ENCODE results near the gene SPAG8.

Gene SPAG8

DNA sequence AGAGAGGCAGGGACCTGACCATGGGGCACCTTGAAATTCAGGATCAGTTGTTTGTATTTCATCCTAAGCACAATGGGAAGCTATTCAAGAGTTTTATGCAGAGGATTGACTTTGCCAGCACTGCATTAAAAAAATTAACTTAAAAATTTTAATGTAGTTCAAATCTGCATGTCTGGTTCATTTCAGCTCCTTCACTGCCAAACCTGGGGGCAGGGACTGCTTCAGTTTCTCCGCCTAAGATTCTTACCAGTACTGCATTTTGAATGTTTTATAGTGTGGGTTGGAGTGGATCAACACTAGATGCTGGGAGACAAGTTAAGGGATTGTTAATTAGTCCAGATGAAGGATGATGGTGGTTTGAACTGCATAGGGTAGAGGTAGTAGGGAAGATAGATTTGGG lies 42.3 kb downstream of the SPAG8 start:
- DNase-seq: no peak

DNA sequence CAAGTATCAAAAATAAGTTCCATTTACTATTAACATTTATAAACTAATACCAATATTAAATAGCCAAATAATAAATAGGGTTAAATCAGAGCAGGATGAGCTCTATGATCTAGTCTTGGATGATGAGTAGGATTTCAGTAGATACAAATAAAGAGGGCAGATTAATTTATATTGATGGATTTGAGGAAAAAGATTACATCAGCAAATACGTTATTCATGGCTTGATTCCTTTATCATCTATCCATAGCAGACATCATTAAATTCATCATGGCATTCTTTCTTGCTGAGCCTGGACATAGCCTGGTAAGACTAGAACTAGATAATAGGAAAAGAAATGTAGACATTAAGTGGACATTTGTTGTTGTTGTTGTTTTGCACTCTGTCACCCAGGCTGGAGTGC lies 44.6 kb downstream of the SPAG8 start:
- no peak for DNase-seq

DNA sequence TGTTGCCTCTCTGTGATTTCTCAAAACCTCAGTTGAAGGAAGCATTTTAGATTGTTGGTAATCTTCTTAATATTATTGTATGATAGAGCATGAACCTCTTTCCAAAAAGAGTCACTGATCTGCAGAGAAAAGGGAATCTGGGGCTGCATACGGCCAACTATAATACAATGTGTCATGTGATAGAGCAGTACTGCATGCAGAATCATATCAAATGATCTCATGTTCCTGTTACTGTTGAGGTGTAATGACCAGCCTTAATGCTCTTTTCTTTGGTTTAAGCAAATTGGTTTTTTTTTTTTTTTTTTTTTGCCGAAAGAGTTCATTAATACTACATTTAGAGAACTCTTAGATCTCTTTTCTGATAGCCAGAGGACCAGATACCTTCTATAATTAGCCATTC lies 45.1 kb downstream of the SPAG8 start:
- DNase-seq: no peak

DNA sequence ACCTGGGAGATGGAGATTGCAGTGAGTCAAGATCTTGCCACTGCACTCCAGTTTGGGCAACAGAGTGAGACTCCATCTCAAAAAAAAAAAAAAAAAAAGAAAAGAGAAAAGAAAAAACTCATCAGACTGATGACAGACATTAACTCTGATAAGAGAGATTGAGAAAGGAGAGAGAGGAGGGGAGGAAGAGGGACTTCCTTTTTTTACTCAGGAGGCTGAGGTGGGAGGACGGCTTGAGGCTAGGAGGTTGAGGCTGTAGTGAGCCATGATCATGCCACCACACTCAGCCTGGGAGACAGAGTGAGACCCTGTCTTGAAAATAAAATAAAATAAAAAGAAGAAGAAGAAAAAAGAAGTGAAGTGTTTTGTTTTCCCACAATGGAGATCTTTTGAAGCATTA lies 48.3 kb downstream of the SPAG8 start:
- no peak for DNase-seq

DNA sequence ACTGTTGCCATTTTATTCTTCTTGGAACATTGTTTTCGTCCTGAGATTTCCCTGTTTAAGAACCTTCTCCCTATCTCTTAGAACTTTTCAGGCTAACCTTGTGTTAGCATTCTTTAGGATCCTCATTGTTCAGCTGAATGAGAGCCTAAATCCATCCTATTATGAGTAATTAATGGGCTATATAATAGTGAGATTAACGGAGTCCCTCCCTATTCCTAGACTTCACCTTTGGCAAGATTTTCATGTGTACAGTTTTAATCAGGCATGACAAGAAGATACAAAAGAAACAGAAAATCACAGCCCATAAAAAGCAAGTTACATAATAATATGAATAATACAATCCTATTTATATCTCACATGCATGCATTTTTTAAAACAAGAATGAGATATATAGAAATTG lies 48.9 kb downstream of the SPAG8 start:
- DNase-seq: no peak

DNA sequence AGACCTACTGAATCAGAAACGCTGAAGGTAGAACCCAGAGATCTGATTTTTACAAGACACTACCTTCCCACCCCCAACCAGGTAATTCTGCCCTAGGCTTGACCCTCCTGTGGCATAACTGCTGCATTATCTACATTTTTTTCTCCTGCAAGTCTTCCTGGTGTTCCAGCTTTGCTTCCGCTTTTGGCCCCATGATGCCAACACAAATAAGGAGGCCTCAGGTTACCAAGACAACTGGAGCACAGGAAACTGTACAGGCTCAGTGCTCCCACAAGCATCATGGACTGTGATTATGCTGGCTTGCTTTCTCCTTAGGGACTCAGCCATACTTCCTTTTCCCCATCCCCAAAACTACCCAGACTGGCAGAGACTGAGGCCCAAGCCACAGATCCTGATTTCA lies 51.4 kb downstream of the SPAG8 start:
- no peak for DNase-seq

DNA sequence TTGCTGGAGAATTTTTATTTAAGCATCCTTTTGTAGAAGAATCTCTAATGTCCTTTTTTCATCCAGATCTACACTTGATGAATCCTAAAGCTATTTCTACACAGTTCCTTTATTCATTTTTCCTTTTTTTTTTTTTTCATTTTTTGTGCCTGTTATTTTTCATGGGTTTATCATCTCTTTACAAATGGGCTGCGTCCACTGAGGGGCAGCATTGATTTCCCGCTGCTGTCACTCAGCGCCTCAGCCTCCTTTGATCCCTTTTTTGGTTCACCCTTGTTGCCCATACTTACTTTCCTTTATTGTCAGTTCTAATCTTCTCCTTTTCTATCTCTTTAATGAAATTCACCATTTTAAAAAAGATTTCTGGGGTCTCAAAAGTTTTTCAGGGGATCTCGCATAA lies 52.3 kb downstream of the SPAG8 start:
- DNase-seq: no peak

Measured in stimulated activated CD4-positive, alpha-beta T cell treated with anti-CD3 and anti-CD28 coated beads, Interleukin-4, amount 100 ng/mL, for 24 hours (primary cell).